OCI-LY3 (cell line): ENCODE results near the gene PSMG3.

Experiments
- CTCF ChIP-seq: fragments of 200-600, 300-600 bp; sonication (generic); IDR thresholded peaks from 2 replicates; pipeline ENCODE4 v1.5.1; 2014; ENCODE audit warnings: antibody characterized with exemption, low read length, low read depth
- EZH2phosphoT487 ChIP-seq: fragments of 200-600 bp; shearing (Covaris generic); IDR thresholded peaks from 2 replicates; pipeline ENCODE4 v1.6.1; 2018; ENCODE audit warnings: antibody characterized with exemption, mixed run types, low read depth

- TF ChIP-seq CTCF, result no peak
- TF ChIP-seq EZH2phosphoT487, result no peak
Measured at GRCh38 chr7:1529383-1530116, 40.3 kb downstream of the PSMG3 start.
